Ammon's horn (tissue), 1 donor: ENCODE measurements around the gene AIPL1.
"Not testable (repeated sequence)": the region's sequence is repeated elsewhere in the genome, so short reads cannot be mapped to it uniquely, and the experiment has no call there.

Experiments used
- DNase-seq: peaks from one replicate; pipeline ENCODE4 v3.0.0-alpha.2; 2016; ENCODE audit warnings: low spot score

Gene AIPL1

GRCh38 chr17:6435051-6435450, at the start of gene AIPL1:
TSS of gene AIPL1 (minus strand) at chr17:6435121. CDS start at chr17:6435104, 17 bp downstream.
- no peak for DNase-seq

DNA sequence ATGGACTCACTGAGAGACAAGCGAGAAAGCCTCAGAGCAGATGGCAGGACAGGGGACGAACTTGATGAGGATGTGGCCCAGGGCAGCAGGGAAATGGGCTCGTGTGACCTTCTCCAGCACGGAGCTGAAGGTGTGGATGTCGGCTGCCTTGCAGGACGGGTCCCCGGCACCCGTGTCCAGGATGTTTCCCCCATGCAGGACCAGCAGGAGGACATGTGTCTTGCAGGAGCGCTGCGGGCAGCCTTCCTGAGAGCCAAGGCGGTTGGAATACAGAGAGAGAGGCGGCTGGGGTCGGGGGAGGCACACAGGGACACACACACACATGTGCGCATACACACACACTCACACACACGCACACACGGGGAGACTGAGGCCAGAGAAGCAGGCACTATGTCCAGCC, 48.6 kb upstream of the AIPL1 start:
- DNase-seq = no peak

DNA sequence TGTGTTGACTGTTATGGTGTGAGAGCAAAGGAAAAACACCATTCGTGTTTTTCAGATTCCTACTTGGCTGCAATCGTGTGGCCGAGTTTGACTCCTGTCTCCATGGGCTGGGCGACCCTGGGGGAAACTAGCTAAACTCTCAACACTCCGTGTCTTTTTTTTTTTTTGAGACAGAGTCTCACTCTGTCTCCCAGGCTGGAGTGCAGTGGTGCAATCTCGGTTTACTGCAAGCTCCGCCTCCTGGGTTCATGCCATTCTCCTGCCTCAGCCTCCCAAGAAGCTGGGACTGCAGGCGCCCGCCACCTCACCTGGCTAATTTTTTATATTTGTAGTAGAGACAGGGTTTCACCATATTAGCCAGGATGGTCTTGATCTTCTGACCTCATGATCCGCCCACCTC, 47.9 kb upstream of the AIPL1 start:
- not testable (repeated sequence) for DNase-seq

DNA sequence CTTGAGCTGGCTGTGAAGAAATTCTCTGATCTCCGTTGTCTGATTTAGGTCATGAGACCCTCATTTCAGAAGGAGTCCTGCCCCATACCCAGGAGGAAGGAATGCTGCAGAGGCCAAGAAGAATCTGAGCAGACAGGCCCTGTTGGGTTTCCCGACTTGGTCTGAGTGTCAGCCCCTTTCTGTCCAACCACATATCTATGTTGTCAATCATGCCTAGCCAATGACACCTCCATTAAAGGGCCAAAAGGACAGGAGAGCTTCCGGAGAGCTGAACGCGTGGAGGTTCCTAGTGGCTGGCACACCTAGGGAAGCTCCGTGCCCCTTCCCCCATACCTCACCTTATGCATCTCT, 47.2 kb upstream of the AIPL1 start:
- no peak for DNase-seq

- no peak for DNase-seq
Observed at GRCh38 chr17:6480303-6480675, 45.4 kb upstream of the AIPL1 start.

DNA sequence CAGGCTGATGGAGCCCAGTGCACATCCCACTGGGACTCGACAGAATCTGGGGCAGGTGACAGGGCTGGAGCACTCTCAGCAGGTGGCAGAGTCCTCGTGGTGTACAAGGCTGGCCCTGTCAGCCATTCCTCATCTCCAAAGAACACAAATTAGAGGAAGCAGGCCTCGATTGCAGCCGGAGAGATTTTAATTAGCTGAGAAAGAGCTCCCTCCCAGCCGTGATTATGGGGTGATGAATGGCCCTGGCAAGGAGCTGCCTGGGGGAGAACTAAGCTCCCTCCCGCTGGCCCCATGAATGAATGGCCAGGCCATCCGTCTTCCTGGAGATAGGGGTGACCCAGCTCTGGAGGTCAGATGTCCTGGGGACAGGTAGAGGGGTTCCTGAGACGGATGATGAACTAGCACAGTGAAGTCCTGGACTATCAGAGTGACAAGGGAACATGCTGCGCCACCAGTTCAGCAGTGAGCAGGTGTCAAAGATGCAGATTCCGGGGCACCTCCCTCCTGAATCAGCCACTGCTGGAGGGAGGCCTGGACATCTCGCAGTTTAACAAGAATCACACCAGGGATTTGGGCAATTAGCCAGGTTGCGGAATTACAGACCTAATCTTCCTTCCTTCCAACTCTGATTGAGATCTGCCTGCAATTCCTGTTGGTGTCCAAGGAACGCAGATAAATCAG, 44.8 kb upstream of the AIPL1 start:
- DNase-seq = no peak

GRCh38 chr17:6478486-6478885, 43.6 kb upstream of the AIPL1 start:
- no peak for DNase-seq

DNA sequence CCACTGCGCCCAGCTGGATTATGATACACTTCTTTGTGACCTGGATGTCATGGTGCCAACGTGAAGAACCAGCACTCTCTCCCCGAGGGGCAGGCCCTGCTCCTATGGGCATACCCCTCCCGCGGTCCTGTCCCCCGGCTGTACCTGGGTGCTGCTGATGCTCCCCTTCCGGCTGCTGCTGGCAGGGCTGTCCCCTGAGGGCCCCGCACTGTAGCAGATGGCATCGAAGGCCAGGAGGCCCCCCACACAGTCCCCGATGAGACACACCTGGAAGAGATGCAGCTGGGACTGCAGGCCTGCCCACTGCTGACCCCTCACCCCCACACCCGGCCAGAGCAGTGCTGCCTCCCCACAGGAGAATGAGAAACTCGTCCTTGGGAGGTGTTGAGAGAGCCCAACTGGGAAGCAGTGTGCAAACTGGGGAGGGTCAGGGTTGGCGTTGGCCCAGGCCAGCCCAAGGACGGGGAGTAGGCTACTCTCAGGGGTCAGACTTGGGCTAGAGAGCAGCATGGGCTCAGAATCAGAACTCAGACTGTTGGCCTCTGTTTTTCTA, 43.0 kb upstream of the AIPL1 start:
- no peak for DNase-seq

- no peak for DNase-seq
Observed at GRCh38 chr17:6476810-6477179, 41.9 kb upstream of the AIPL1 start.

DNA sequence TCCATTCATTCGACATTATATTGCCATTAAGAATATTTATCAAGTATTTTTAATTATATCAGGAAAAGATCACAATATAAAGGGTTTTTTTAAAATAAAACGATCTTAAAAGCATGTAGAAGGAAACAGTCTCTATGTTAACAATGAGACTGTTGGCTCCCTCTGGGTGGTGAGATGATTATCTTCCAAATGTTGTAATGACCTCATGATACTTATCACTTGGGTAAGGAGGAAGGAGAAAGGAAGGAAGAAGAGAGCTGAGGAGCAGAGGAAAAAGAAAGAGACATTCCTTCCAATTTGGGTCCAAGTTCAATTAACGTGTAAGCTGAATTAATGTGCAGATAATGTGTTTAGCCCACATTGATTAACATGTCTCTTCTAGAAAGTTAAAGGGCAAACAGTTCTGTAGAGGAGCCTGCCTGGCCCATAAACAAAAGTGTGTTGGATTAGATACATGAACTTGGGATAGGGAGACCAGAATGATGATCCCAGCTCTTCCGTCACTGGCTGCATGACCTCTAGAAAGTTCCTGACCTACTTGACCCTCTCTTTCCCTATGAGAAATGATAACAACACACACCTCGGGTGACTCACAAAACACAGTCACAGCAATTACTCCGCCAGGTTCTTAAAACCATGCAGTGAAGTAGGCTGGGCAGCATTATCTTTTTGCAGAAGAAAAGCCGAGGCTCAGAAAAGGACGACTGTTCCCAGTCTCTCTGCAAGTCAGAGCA, 41.3 kb upstream of the AIPL1 start:
- no peak for DNase-seq

- peak; percentile 45 for DNase-seq
Observed at GRCh38 chr17:6475411-6475810, 40.5 kb upstream of the AIPL1 start.

- no peak for DNase-seq
Observed at GRCh38 chr17:6474906-6475305, 40.0 kb upstream of the AIPL1 start.

GRCh38 chr17:6474376-6474775, 39.5 kb upstream of the AIPL1 start:
- DNase-seq = no peak

GRCh38 chr17:6473128-6473767, 38.3 kb upstream of the AIPL1 start:
- DNase-seq = peak; percentile 83

DNA sequence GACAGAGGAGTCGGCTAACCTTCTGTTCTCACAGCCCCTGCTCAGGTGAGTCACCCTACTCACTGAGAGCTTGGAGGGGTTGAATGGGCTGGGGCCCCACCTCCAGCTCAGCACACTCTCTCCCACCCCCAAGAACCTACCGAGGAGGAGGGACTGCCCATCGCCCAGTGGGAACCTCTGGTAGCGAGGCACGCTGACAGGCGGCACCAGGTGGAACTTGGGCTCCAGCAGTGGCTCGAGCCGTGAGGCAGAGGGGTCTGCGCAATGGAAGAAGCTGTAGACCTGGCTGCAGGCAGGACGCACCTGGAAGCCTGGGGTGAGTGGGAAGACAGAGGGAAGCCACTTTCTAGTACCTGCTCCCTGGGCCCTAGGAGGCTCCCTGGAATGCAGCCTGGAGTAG, 37.6 kb upstream of the AIPL1 start:
- DNase-seq = no peak

DNA sequence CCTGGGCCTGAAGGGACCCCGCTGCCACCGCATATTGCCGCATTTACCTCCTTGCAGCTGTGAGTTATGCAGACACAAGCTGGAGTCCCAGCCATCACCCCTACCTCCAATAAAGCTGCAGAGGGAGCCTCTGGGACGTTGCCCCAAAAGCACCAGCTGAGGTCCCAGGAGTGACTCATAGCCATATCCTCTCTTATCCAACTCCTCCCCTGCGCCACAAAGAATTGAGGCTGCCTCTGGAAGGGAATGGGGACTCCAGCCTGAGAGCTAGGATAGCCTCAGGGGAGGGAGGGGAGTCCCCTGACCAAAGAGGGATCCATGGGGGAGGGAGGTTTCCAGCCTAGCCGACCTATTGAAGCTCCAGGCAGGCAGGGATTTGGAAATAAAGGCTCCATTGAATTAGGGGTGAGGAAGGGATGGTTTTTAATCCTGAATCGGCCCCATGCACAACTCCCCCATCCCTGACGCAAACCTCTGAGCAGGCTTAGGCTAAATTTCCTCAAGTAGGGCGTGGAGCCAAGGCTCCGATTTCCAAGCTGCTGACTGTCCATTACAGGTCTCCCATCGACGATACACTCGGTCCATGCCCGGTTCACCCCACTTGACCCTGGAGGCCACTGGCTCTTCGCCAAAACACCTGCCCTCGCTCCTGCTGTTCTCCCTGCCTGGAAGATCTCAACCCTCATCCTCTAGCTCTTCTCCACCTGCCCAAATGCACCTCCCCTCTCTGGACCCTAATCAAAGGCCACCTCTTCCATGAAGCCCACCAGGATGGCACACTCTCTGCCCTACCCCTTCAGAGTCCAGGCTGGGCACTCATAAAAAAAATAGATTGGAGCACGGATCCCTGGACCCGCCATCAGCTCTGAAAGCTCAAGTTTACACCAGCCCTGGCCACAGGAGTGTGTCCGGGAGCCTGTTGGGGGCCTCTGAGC, 36.9 kb upstream of the AIPL1 start:
- no peak for DNase-seq

- DNase-seq = no peak
Observed at GRCh38 chr17:6470751-6471521, 36.0 kb upstream of the AIPL1 start.

DNA sequence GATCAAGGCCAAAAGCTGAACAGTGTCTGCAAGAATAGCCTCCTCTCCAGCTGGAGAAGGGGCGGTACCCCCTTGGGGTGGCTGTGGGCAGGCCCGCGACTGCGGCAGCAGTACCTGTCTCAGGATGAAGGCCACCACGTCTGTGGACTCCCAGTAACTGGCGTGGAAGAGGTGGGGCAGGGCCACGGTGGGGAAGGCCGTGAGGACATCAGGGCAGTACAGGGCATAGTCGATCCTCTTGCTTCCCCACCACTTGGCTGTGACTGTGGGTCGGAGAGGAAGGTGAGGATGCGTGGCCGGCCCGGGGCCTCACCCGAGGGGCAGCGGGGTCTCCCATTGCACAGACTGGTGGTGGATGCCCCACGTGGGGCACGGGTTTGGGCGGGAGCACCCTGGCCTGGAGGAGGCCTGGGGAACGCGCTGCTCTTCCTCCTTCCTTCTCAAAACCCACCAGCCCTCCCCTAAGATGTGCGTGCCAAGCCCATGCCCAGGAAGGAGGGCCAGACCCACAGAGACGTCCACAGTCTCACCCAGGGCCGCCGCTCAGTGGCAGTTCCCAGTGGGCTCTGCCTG, 35.3 kb upstream of the AIPL1 start:
- DNase-seq = no peak

GRCh38 chr17:6468051-6468790, 33.3 kb upstream of the AIPL1 start:
- DNase-seq = no peak

- no peak for DNase-seq
Observed at GRCh38 chr17:6467567-6467966, 32.6 kb upstream of the AIPL1 start.
